ENCODE measurements around the gene C18orf63. TPM values are rescaled to one million over a fixed set of nuclear protein-coding genes. Genes with fewer than 3 reads are reported as not detected.

Gene C18orf63
- total RNA-seq, 5 donors from 2014 or later (not counting 1 experiment from before 2014, with no cell fraction given): not detected

DNA sequence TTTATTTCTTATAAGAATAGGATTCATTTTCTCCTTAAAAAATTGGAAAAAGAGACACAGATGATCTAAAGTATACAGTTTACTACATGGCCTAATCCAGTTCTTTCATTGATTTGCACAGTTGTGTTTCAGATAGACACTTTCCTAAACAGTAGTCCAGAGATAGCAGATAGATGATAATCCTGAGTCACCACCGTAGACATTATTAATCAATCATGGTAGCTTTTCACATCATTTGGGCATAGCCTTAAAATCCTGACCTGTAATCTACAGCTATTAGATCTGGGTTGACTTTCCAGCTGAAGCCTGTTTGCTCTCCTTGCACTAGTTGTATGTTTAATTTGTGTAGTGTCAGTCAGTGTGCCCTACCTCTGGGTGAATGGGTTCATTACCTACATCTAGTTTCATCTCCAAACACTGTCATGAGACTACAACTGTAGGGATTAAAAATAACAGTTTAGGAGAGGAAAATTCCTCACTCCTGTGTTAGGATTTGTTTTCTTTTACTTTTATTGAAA lies 14.1 kb downstream of the C18orf63 start:
- Histone ChIP-seq H3K27ac (ENCODE audit: low read length) (no peak overlapping the region), H3K36me3 (ENCODE audit: control insufficient read depth in 2 of 2, extremely low read depth in 1 of 2, insufficient read depth in 1 of 2, low read length in 1 of 2) (no peaks in the 10 kb centered on the region), H3K9me3 (no peaks in the 10 kb centered on the region), H3K4me3 (ENCODE audit: control insufficient read depth in 1 of 2, extremely low read depth in 1 of 2, low read length in 1 of 2) (no peak overlapping the region), H3K4me1 (ENCODE audit: control insufficient read depth in 1 of 2, extremely low read depth in 1 of 2, insufficient read depth in 2 of 2, low read length in 2 of 2) (no peaks in the 10 kb centered on the region), H3K27me3 (replicated peaks in 1 of 2; ENCODE audit: control insufficient read depth in 2 of 2, extremely low read depth in 1 of 2, insufficient read depth in 2 of 2, low read length in 1 of 2) (peaks cover 0 to 4% of the 10 kb centered on the region in 2 experiments)
- no peak for DNase-seq
- H3K27me3 Mint-ChIP-seq: peaks cover 4 to 7% of the 10 kb centered on the region in 2 donors
- CTCF ChIA-PET: interaction anchor here in 1 of 2 donors (1.0 kb wide), 1 partner anchor 12 kb away, joined by 3 read pairs; no protein-coding TSS in a partner anchor
- ATAC-seq (replicated peaks in 1 of 4): no peak
- no peaks in the 10 kb centered on the region for H3K36me3 Mint-ChIP-seq
- H3K4me1 Mint-ChIP-seq: peaks cover 0 to 2% (median 0%) of the 10 kb centered on the region in 3 donors
- no peak overlapping the region for H3K27ac Mint-ChIP-seq
- H3K4me3 Mint-ChIP-seq: no peak overlapping the region
- WGBS (ENCODE audit: insufficient coverage): no CpG with 5 or more reads among the region's 1 CpG
- POLR2A ChIA-PET: no interaction called here
- H3K9me3 Mint-ChIP-seq: no peaks in the 10 kb centered on the region

DNA sequence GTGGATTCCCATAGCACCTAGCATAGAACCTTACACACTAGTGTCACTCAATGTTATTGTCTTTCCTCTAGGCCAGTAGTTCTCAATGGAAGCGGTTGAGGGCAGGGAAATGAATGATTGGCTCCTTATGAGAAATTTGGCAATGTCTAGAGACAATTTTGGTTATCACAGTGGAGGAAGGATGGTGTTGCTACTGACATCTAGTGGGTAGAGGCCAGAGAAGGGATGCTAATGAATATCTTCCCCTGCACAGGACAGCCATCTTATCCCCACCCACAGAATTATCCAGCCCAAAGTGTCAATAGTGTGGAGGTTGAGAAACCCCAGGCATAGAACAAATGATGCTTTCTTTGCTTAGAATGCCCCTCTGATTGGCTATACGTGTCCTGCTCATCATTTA lies 15.8 kb downstream of the C18orf63 start:
- Histone ChIP-seq H3K27ac (ENCODE audit: low read length) (no peak overlapping the region), H3K36me3 (ENCODE audit: control insufficient read depth in 2 of 2, extremely low read depth in 1 of 2, insufficient read depth in 1 of 2, low read length in 1 of 2) (no peaks in the 10 kb centered on the region), H3K4me3 (ENCODE audit: control insufficient read depth in 1 of 2, extremely low read depth in 1 of 2, low read length in 1 of 2) (no peak overlapping the region), H3K4me1 (ENCODE audit: control insufficient read depth in 1 of 2, extremely low read depth in 1 of 2, insufficient read depth in 2 of 2, low read length in 2 of 2) (no peaks in the 10 kb centered on the region), H3K9me3 (no peaks in the 10 kb centered on the region), H3K27me3 (replicated peaks in 1 of 2; ENCODE audit: control insufficient read depth in 2 of 2, extremely low read depth in 1 of 2, insufficient read depth in 2 of 2, low read length in 1 of 2) (peaks cover 0 to 4% of the 10 kb centered on the region in 2 experiments)
- ATAC-seq (replicated peaks in 1 of 4): no peak
- Mint-ChIP-seq H3K36me3 (no peaks in the 10 kb centered on the region), H3K4me1 (peaks cover 0 to 4% (median 0%) of the 10 kb centered on the region in 3 donors), H3K27ac (no peak overlapping the region), H3K27me3 (peaks cover 3 to 4% of the 10 kb centered on the region in 2 donors), H3K4me3 (no peak overlapping the region), H3K9me3 (no peaks in the 10 kb centered on the region)
- WGBS (ENCODE audit: insufficient coverage): no CpG with 5 or more reads among the region's 2 CpGs
- DNase-seq: no peak
- ChIA-PET CTCF (no interaction called here), POLR2A (no interaction called here)

DNA sequence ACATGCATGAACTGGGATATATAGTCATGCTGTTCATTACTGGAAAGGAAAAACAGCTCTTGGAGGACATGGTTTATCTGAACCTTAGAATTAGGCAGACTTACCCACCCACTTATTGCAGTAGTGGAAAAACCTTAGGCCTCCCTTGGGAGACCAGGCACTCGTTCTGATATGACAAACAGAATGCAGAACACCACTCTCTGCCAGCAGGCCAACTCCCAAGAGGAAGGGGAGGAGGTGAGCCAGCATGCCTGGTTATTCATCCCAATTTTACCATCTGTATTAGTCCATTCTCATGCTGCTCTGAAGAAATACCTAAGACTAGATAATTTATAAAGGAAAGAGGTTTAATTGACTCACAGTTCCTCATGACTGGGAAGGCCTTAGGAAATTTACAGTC lies 17.5 kb downstream of the C18orf63 start:
- no CpG with 5 or more reads among the region's 1 CpG for WGBS (ENCODE audit: insufficient coverage)
- CTCF ChIA-PET: interaction anchor here in 1 of 2 donors (0.9 kb wide), 1 partner anchor 9 kb away, joined by 3 read pairs; no protein-coding TSS in a partner anchor

DNA sequence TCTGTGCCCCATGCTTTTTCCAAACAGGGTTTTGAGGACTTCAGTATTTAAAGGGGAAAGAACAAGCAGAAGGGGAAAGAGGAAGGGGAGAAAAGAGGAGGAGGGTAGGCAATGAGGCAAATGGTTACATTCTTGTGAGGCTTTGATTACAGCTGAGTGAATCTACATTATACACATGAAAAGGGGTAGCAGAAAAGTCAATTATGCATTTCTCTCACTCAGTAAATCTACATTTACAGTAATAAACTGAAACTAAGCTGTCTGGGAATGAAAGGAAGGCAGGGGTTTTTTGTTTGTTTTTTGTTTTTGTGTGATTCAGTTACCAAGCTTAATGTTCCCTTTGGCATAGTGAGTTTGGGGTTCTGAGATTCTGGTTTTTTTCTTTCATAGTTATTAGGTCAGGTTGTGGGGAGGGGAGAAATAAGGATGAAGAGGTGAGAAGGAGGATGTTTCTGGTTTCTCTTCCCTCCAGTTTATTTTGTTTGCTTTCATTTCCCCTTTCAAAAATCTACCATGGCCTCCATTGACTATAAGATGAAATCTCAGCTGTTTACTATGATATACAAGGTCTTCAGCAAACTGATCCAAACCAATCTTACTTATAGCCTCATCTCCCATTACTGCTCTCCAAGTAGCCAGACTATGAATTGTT lies 18.7 kb downstream of the C18orf63 start:
- DNase-seq: no peak
- Mint-ChIP-seq H3K27ac (no peak overlapping the region), H3K4me3 (no peak overlapping the region), H3K4me1 (peaks cover 0 to 4% (median 0%) of the 10 kb centered on the region in 3 donors), H3K9me3 (no peaks in the 10 kb centered on the region), H3K27me3 (peaks cover 3 to 9% of the 10 kb centered on the region in 2 donors), H3K36me3 (no peaks in the 10 kb centered on the region)
- Histone ChIP-seq H3K36me3 (ENCODE audit: control insufficient read depth in 2 of 2, extremely low read depth in 1 of 2, insufficient read depth in 1 of 2, low read length in 1 of 2) (no peaks in the 10 kb centered on the region), H3K27ac (ENCODE audit: low read length) (no peak overlapping the region), H3K4me1 (ENCODE audit: control insufficient read depth in 1 of 2, extremely low read depth in 1 of 2, insufficient read depth in 2 of 2, low read length in 2 of 2) (no peaks in the 10 kb centered on the region), H3K9me3 (no peaks in the 10 kb centered on the region), H3K4me3 (ENCODE audit: control insufficient read depth in 1 of 2, extremely low read depth in 1 of 2, low read length in 1 of 2) (no peak overlapping the region), H3K27me3 (replicated peaks in 1 of 2; ENCODE audit: control insufficient read depth in 2 of 2, extremely low read depth in 1 of 2, insufficient read depth in 2 of 2, low read length in 1 of 2) (peaks cover 0 to 4% of the 10 kb centered on the region in 2 experiments)
- ChIA-PET CTCF (no interaction called here), POLR2A (interaction anchor here in 1 of 2 donors (0.7 kb wide), 1 partner anchor 14 kb away, joined by 3 read pairs; no protein-coding TSS in a partner anchor)
- no peak for ATAC-seq (replicated peaks in 1 of 4)

More for the DNA sequence above, 17.5 kb downstream of the C18orf63 start:
- Mint-ChIP-seq H3K9me3 (no peaks in the 10 kb centered on the region), H3K36me3 (no peaks in the 10 kb centered on the region), H3K27me3 (peaks cover 3 to 9% of the 10 kb centered on the region in 2 donors), H3K4me3 (no peak overlapping the region), H3K4me1 (peaks cover 0 to 4% (median 0%) of the 10 kb centered on the region in 3 donors), H3K27ac (no peak overlapping the region)
- no peak for DNase-seq
- POLR2A ChIA-PET: no interaction called here
- ATAC-seq (replicated peaks in 1 of 4): no peak
- H3K27me3 ChIP-seq (replicated peaks in 1 of 2; ENCODE audit: control insufficient read depth in 2 of 2, extremely low read depth in 1 of 2, insufficient read depth in 2 of 2, low read length in 1 of 2): peaks cover 0 to 4% of the 10 kb centered on the region in 2 experiments
- H3K27ac ChIP-seq (ENCODE audit: low read length): no peak overlapping the region
- H3K4me3 ChIP-seq (ENCODE audit: control insufficient read depth in 1 of 2, extremely low read depth in 1 of 2, low read length in 1 of 2): no peak overlapping the region
- H3K9me3 ChIP-seq: no peaks in the 10 kb centered on the region
- H3K36me3 ChIP-seq (ENCODE audit: control insufficient read depth in 2 of 2, extremely low read depth in 1 of 2, insufficient read depth in 1 of 2, low read length in 1 of 2): no peaks in the 10 kb centered on the region
- no peaks in the 10 kb centered on the region for H3K4me1 ChIP-seq (ENCODE audit: control insufficient read depth in 1 of 2, extremely low read depth in 1 of 2, insufficient read depth in 2 of 2, low read length in 2 of 2)

DNA sequence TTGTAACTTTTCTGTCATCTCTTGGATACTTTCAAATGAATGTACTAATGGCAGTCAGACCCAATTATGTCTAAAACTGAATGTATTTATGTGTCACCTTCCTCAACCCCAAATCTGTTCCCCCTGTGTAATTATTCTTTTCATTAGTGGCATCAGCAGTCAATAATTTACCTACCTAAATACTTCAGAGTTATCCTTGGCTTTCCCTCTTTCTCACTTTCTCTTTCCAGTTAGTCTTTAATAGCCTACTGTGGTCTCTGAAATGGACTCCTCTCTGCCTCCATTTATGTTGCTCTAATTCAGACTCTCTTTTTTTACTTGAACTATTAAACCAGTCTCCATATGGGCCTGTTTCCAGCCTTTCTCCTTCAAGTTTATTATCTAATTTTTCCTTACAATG lies 21.0 kb downstream of the C18orf63 start:
- peaks cover 0 to 8% of the 10 kb centered on the region in 2 experiments for H3K27me3 ChIP-seq (replicated peaks in 1 of 2; ENCODE audit: control insufficient read depth in 2 of 2, extremely low read depth in 1 of 2, insufficient read depth in 2 of 2, low read length in 1 of 2)
- DNase-seq: no peak
- no peaks in the 10 kb centered on the region for H3K9me3 Mint-ChIP-seq
- ChIA-PET POLR2A (no interaction called here), CTCF (no interaction called here)
- H3K4me3 Mint-ChIP-seq: no peak overlapping the region
- no peak overlapping the region for H3K27ac ChIP-seq (ENCODE audit: low read length)
- no peaks in the 10 kb centered on the region for H3K36me3 ChIP-seq (ENCODE audit: control insufficient read depth in 2 of 2, extremely low read depth in 1 of 2, insufficient read depth in 1 of 2, low read length in 1 of 2)
- H3K4me1 Mint-ChIP-seq: peaks cover 0 to 4% (median 0%) of the 10 kb centered on the region in 3 donors
- peaks cover 0 to 5% of the 10 kb centered on the region in 2 donors for H3K27me3 Mint-ChIP-seq
- ATAC-seq (replicated peaks in 1 of 4): no peak
- H3K4me1 ChIP-seq (ENCODE audit: control insufficient read depth in 1 of 2, extremely low read depth in 1 of 2, insufficient read depth in 2 of 2, low read length in 2 of 2): no peaks in the 10 kb centered on the region
- no peak overlapping the region for H3K4me3 ChIP-seq (ENCODE audit: control insufficient read depth in 1 of 2, extremely low read depth in 1 of 2, low read length in 1 of 2)
- no peaks in the 10 kb centered on the region for H3K36me3 Mint-ChIP-seq
- no peaks in the 10 kb centered on the region for H3K9me3 ChIP-seq
- no peak overlapping the region for H3K27ac Mint-ChIP-seq

DNA sequence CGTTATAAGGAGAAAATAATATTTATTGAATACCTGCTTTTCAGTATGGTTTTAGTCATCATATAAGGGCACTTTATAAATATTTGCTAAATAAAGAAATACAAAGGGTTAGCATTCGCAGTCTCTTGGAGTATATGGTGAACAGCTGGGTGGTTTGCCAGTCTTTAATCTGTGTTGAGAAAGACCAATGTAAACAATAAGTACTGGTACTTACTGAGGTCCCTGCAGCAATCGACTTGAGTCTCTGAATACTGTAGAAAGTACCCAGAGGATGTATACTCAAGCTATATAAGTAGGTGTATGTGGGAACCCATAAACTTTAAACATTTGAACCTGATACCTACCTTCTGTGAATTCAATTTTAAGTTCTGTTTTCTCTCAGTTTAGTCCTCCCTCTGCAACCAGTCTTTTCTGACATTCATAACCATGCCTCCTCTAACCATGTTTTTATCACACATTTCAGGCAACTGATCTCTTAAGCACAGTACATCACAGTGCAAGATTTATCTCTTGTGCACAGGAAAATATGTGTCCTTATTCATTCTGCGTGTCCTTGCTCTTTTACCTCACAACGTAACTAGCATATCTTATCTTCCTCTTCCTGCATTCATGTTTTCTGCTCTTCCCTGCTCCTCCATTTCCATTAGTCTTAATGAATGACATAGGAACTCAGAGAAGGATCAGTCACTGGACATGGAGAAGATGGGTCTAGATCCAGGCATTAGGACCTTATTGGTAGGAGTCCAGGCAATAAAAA lies 21.7 kb downstream of the C18orf63 start:
- ATAC-seq (replicated peaks in 1 of 4) (no peak), DNase-seq (no peak)
- no peaks in the 10 kb centered on the region for H3K9me3 Mint-ChIP-seq
- Histone ChIP-seq H3K27ac (ENCODE audit: low read length) (no peak overlapping the region), H3K4me1 (ENCODE audit: control insufficient read depth in 1 of 2, extremely low read depth in 1 of 2, insufficient read depth in 2 of 2, low read length in 2 of 2) (no peaks in the 10 kb centered on the region), H3K4me3 (ENCODE audit: control insufficient read depth in 1 of 2, extremely low read depth in 1 of 2, low read length in 1 of 2) (no peak overlapping the region), H3K36me3 (ENCODE audit: control insufficient read depth in 2 of 2, extremely low read depth in 1 of 2, insufficient read depth in 1 of 2, low read length in 1 of 2) (no peaks in the 10 kb centered on the region), H3K27me3 (replicated peaks in 1 of 2; ENCODE audit: control insufficient read depth in 2 of 2, extremely low read depth in 1 of 2, insufficient read depth in 2 of 2, low read length in 1 of 2) (peaks cover 0 to 4% of the 10 kb centered on the region in 2 experiments), H3K9me3 (no peaks in the 10 kb centered on the region)
- no peaks in the 10 kb centered on the region for H3K36me3 Mint-ChIP-seq
- CTCF ChIA-PET: no interaction called here
- no peak overlapping the region for H3K27ac Mint-ChIP-seq
- POLR2A ChIA-PET: no interaction called here
- peaks cover 0 to 5% (median 0%) of the 10 kb centered on the region in 3 donors for H3K4me1 Mint-ChIP-seq
- WGBS (ENCODE audit: insufficient coverage): 75% methylated on average over 2 of the region's 5 CpGs
- H3K4me3 Mint-ChIP-seq: no peak overlapping the region
- peaks cover 1 to 5% of the 10 kb centered on the region in 2 donors for H3K27me3 Mint-ChIP-seq

Data from T-cell (primary cell).